ENCODE measurements around the gene SULT1B1. TPM values are rescaled to one million over a fixed set of nuclear protein-coding genes. Genes with fewer than 3 reads are reported as not detected.
A peak's percentile ranks its signal among the peaks of the same experiment; 100 is the strongest.

Gene SULT1B1
- total RNA-seq, 1 donor from 2014 or later = not detected

DNA sequence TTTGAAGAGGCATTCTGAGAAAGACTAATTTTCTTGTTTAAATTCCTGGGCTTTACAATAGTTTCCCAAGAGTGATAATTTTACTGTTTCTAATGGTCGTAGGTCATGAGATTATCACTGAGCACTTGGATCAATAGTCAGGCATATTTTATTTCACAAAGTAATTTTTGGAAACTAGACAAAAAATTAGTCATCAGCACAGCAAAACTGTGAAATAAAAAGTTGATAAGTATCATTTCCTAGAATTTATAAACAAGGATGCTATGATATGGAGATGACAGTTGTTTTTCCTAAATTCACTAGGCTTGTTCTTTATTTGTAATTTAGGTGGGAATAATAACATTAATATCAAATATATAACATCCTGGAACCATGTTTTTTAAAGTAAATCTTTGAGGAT lies 33.0 kb downstream of the SULT1B1 start:
- Histone ChIP-seq H3K4me2 (no peak overlapping the region), H4K20me1 (ENCODE audit: low read depth) (no peaks in the 10 kb centered on the region), H3K27me3 (no peaks in the 10 kb centered on the region), H2AFZ (replicated peaks) (no peak overlapping the region), H3K4me1 (no peaks in the 10 kb centered on the region), H3K36me3 (no peaks in the 10 kb centered on the region), H3K9ac (no peak overlapping the region), H3F3A (ENCODE audit: low read depth) (no peaks in the 10 kb centered on the region), H3K9me3 (ENCODE audit: low read depth) (no peaks in the 10 kb centered on the region), H3K4me3 (no peak overlapping the region), H3K27ac (no peak overlapping the region), H3K79me2 (ENCODE audit: low read depth) (no peaks in the 10 kb centered on the region)
- Mint-ChIP-seq H3K27ac (no peak overlapping the region), H3K4me3 (no peak overlapping the region), H3K4me1 (peaks cover 3% of the 10 kb centered on the region), H3K36me3 (no peaks in the 10 kb centered on the region), H3K27me3 (ENCODE audit: insufficient read depth, low read depth) (no peaks in the 10 kb centered on the region), H3K9me3 (no peaks in the 10 kb centered on the region)
- DNase-seq (ENCODE audit: low spot score) = no peak
- TF ChIP-seq, protein P1, sequence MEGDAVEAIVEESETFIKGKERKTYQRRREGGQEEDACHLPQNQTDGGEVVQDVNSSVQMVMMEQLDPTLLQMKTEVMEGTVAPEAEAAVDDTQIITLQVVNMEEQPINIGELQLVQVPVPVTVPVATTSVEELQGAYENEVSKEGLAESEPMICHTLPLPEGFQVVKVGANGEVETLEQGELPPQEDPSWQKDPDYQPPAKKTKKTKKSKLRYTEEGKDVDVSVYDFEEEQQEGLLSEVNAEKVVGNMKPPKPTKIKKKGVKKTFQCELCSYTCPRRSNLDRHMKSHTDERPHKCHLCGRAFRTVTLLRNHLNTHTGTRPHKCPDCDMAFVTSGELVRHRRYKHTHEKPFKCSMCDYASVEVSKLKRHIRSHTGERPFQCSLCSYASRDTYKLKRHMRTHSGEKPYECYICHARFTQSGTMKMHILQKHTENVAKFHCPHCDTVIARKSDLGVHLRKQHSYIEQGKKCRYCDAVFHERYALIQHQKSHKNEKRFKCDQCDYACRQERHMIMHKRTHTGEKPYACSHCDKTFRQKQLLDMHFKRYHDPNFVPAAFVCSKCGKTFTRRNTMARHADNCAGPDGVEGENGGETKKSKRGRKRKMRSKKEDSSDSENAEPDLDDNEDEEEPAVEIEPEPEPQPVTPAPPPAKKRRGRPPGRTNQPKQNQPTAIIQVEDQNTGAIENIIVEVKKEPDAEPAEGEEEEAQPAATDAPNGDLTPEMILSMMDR (IDR thresholded peaks at IDR 0.05) = no peak
- TF ChIP-seq EZH2 (IDR thresholded peaks at IDR 0.05) (no peak), EZH2phosphoT487 (IDR thresholded peaks at IDR 0.05) (no peak)

DNA sequence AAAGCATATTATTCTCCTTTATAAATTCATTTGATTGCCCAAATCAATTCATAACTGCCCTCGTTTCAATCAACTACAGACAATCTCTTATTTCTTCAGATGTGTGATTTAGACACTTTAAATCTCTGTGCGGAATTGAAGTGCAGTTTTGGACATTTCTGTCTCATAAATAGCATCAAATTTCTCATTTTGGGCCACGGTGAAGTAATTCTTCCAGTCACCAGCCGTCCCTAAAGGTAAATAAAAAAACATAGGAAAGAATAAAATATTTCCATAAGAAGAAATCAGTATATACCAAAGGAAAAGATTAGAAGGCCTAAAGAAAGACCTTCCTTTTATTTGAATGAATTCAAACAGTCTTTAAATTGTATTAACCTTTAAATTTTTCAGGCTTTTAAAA lies 33.4 kb downstream of the SULT1B1 start:
- no peaks in the 10 kb centered on the region for H3K27me3 ChIP-seq
- no peaks in the 10 kb centered on the region for H3K9me3 Mint-ChIP-seq
- H3K9ac ChIP-seq = no peak overlapping the region
- no peak for DNase-seq (ENCODE audit: low spot score)
- no peak overlapping the region for H3K27ac Mint-ChIP-seq
- H3K4me1 Mint-ChIP-seq = peaks cover 3% of the 10 kb centered on the region
- H3K9me3 ChIP-seq (ENCODE audit: low read depth) = no peaks in the 10 kb centered on the region
- H3K4me3 Mint-ChIP-seq = no peak overlapping the region
- no peaks in the 10 kb centered on the region for H3K36me3 ChIP-seq
- H3K79me2 ChIP-seq (ENCODE audit: low read depth) = no peaks in the 10 kb centered on the region
- no peak overlapping the region for H3K4me3 ChIP-seq
- H4K20me1 ChIP-seq (ENCODE audit: low read depth) = no peaks in the 10 kb centered on the region
- H3K4me1 ChIP-seq = no peaks in the 10 kb centered on the region
- TF ChIP-seq, protein P1 (IDR thresholded peaks at IDR 0.05) = no peak
- TF ChIP-seq EZH2 (IDR thresholded peaks at IDR 0.05) (no peak), EZH2phosphoT487 (IDR thresholded peaks at IDR 0.05) (no peak)
- H2AFZ ChIP-seq (replicated peaks) = no peak overlapping the region
- H3K36me3 Mint-ChIP-seq = no peaks in the 10 kb centered on the region
- no peak overlapping the region for H3K4me2 ChIP-seq
- H3K27me3 Mint-ChIP-seq (ENCODE audit: insufficient read depth, low read depth) = no peaks in the 10 kb centered on the region
- H3K27ac ChIP-seq = no peak overlapping the region
- H3F3A ChIP-seq (ENCODE audit: low read depth) = no peaks in the 10 kb centered on the region

DNA sequence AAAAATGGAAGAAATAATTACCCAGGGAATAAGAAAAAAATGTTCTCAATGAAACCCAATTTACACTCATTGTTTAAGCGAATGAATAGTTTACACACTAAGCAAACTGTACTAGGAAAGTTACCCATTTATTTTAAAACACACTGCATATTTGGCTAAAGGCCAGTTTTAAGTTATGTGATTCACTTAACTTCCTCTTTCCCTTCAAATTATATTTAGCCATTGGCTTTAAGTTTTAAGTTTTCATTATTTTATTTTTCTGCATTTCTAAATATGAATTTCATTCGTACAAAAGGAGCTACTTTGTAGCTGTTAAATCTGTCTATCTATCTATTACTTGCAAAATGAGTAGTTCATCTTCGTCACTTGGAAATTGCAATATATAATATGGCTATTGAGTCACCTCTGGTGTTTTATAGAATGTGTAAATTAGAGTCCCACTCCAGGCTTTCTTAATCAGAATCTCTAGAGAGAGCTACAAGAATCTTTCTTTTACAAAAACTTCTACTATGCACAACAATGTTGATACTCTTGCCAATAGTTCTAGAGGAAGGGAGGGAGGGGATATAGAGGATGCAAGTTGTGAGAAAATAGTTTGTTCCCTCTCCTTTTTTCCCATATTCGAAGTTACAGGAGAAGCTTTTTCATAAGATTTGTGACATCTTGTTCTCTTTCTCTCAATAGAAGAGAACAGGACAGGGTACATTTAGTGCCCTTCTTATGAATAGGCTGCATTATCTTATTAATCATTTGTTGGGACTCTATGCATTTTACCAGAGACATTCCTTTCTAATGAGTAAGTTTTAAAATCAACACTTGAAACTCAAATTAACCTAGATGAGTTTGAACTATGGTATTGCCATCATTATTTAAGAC lies 41.8 kb downstream of the SULT1B1 start:
- no peaks in the 10 kb centered on the region for H3K79me2 ChIP-seq (ENCODE audit: low read depth)
- H3K4me1 ChIP-seq = no peaks in the 10 kb centered on the region
- H3F3A ChIP-seq (ENCODE audit: low read depth) = no peaks in the 10 kb centered on the region
- H3K9me3 Mint-ChIP-seq = no peaks in the 10 kb centered on the region
- no peaks in the 10 kb centered on the region for H3K27me3 ChIP-seq
- H2AFZ ChIP-seq (replicated peaks) = peak overlapping the region; percentile 19
- H3K4me2 ChIP-seq = no peak overlapping the region
- no peaks in the 10 kb centered on the region for H3K27me3 Mint-ChIP-seq (ENCODE audit: insufficient read depth, low read depth)
- no peak overlapping the region for H3K4me3 ChIP-seq
- no peaks in the 10 kb centered on the region for H3K36me3 Mint-ChIP-seq
- no peak overlapping the region for H3K9ac ChIP-seq
- H3K4me3 Mint-ChIP-seq = no peak overlapping the region
- no peak for TF ChIP-seq EZH2 (IDR thresholded peaks at IDR 0.05)
- TF ChIP-seq, protein P1 (IDR thresholded peaks at IDR 0.05) = no peak
- TF ChIP-seq EZH2phosphoT487 (IDR thresholded peaks at IDR 0.05) = no peak
- no peaks in the 10 kb centered on the region for H3K9me3 ChIP-seq (ENCODE audit: low read depth)
- H4K20me1 ChIP-seq (ENCODE audit: low read depth) = no peaks in the 10 kb centered on the region
- DNase-seq (ENCODE audit: low spot score) = no peak
- no peak overlapping the region for H3K27ac ChIP-seq
- no peaks in the 10 kb centered on the region for H3K4me1 Mint-ChIP-seq
- H3K27ac Mint-ChIP-seq = no peak overlapping the region
- no peaks in the 10 kb centered on the region for H3K36me3 ChIP-seq
